GM18858 (cell line): Measurements from ENCODE around the gene PPCDC.
A peak's percentile ranks its signal among the peaks of the same experiment; 100 is the strongest.

Experiments
- ATAC-seq: cut with Tn5 transposase; IDR thresholded peaks from one replicate; pipeline ENCODE4 v1.9.1; 2021; ENCODE audit not compliant: unreplicated experiment

Gene PPCDC, protein sequence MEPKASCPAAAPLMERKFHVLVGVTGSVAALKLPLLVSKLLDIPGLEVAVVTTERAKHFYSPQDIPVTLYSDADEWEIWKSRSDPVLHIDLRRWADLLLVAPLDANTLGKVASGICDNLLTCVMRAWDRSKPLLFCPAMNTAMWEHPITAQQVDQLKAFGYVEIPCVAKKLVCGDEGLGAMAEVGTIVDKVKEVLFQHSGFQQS

GRCh38 chr15:75023181-75023871 lies at the start of gene PPCDC:
TSS of gene PPCDC (plus strand) at chr15:75023590. CDS start at chr15:75028319, 4,729 bp downstream.
- ATAC-seq, result peak; percentile 87

DNA sequence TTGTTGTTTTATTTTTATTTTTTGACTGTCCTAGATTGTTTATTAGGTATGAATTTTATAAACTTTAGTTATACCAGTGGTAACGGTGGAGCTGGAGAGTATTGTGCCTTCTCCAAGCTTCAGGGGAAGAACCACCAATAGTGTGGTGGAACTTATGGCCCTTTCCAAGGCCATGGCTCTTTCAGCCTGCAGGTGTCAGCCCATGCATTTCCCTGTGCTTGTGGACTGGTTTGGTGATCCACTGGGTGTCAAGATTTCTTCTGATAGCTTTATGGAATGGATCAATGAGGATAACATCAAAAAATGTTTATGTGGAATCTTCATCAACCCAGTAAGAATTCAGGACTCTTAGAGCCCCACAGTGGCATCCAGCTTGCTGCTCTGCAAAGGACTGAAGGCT lies 47.2 kb upstream of the PPCDC start:
- no peak for ATAC-seq

- ATAC-seq, result no peak
These were observed 45.8 kb upstream of the PPCDC start for GRCh38 chr15:74977599-74977998.

- ATAC-seq, result no peak
These were observed 45.3 kb upstream of the PPCDC start for GRCh38 chr15:74978077-74978476.

GRCh38 chr15:74978503-74978902 lies 44.9 kb upstream of the PPCDC start:
- no peak for ATAC-seq

GRCh38 chr15:74982183-74982582 lies 41.2 kb upstream of the PPCDC start:
- no peak for ATAC-seq

DNA sequence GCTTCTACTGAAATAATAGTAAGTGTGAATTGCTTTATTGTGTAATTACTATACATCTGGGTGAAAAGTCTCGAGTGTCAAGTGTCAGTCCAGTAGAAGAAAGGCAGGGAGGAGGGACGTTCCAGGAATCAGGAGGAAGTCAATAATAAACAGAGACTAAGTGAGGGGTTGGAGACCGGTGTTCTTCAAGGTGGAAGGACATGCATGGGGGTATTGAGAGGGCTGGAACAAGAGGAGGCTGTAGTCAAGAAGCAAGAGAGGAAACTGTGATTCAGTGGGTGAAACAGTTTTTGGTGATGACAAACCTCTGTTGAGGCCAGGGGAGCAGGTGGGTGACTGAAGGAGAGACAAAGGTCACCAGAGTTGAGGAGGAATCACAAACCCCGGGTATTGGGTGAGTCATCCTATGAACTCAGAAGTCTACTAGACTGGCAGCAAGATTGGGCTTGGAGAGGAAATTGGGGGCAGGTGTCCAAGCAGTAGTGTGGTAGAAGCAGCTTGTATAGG lies 39.6 kb upstream of the PPCDC start:
- ATAC-seq, result no peak

DNA sequence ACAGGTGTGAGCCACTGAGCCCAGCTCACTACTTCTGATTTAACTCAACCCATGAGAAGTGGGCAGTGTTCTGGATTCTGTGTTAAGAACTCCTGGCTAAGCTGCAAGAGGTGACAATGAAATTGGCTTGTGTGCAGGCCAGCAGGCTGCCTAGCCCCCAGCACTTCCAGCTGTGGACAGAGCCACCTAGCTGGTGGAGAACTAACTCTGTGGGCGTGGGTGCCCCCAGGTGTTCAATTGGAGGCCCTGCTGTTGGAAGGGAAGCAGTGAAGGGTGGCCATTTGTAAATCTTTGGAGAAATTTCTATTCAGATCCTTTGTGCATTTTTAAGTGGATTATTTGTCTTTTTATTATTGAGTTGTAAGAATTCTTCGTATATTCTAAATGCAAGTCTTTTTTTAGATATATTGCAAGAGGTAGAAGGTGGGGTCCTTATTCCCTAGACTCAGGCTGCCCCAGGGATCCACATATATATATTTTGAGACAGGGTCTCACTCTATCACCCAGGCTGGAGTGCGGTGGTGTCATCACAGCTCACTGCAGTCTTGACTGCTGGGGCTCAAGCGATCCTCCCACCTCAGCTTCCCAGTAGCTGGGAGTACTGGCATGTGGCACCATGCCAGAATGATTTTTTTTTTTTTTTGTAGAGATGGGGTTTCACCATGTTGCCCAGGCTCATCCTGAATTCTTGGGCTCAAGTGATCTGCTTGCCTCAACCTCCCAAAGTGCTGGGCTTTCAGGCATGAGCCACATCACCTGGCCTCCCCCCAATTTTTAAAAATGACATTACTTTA lies 35.2 kb upstream of the PPCDC start:
- ATAC-seq, result no peak

- no peak for ATAC-seq
These were observed 33.9 kb upstream of the PPCDC start for GRCh38 chr15:74989527-74989926.

DNA sequence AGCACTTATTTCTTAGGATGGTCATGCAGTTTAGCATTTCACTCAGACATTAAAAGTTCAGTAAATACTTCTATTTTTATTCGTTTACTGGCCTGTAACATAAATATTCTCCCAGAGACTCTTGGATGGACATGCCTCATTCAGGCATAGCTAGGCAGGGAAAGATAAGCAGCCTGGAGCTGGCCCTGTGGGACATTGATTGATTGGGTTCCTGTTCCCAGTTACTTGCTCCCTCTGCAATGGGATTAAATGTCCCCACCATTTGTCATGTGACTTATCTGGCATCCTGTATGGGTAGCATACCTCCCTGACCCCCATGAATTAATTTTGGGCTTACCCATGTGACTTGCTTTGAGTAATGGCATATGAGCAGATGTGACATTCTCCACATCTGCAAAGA lies 30.8 kb upstream of the PPCDC start:
- no peak for ATAC-seq

- no peak for ATAC-seq
These were observed 29.2 kb upstream of the PPCDC start for GRCh38 chr15:74994236-74994635.

DNA sequence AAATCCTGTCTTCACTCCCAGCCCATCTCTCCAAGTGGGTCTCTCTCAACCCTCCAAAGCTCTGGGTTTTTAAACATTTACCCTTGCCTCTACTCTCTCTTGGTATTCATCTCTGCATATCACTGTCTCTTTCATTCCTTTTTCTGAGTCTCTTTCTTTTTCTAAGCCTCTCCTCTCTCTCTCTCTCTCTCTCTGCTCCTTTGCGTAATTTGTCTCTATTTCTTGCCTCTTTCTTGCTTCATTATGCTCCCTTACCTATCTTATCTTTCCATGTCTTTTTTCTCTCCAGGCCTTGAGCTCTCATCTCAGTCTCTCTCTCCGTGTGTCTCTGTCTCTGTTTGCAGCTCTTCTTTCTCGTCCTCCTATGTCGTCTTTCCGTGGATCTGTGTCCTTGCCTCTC lies 28.7 kb upstream of the PPCDC start:
- no peak for ATAC-seq

GRCh38 chr15:74995182-74995778 lies 28.1 kb upstream of the PPCDC start, which contains the start of gene SCAMP5:
TSS of gene SCAMP5 (plus strand) at chr15:74995563. CDS start at chr15:75011840, 16,277 bp downstream.
- ATAC-seq, result no peak

DNA sequence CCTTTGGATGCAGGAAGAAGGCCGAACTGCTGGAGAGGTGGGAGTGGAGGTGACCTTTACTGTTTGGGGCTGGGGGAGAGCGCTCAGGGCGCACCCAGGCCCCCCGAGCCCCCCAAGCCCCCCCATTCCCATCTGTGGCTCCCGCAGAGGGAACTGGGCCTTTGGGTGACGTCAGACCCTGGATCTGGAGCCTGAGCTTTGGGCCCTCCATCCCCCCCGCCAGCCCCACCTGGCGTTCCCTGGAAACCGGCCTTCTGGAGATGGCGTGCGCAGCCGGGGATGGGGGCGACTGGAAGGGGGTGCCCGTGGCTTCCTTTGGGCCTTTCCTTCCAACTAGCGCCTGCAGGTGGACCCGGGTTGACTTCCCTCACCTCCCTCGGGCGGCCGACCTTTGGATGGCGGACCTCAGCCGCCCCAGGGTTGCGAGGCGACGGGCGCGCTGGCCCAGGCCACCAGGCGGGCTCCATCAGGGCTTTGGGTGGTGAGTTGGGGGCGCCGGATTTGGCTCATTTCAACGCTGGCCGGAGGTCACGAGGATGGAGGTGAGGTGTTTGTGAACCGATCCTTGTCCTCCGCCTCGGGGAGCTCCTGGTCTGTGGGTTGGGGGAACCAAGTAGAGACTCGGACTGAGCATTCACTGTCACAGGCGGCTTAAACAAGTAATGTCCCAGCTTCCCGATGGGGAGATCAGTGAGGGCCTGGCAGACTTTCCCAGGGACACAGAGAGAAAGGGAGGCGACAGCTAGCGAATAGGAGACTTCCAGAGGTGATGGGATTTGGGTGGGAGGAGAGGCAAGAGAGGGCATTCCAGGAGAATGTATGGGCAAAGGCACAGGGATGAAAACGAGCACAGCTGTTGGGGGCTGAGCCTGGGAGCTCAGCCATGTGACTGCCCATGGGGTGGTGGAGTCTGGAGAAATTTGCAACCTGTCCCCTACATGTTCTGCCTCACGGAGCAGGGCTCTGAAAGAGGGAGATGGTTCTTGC lies 27.3 kb upstream of the PPCDC start:
- no peak for ATAC-seq

DNA sequence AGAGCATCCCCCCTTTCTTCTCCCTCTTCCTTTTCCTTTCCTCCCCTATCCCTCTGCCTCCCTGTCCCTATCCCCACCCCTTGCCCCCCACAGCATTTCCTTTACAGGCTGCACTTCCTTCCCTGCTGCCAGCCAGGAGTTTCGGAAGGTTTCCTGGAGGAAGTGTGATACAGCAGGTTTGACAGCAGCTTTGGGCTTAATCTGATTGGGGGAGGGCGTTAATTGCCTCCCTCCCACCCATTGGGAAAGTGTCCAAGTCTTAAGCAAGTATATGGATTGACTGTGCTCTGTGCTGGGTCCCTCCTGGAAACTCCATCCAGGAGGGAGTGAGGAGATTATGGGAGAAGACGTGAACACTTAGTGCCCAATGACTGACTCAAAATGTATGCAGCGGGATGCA lies 26.2 kb upstream of the PPCDC start:
- ATAC-seq, result no peak

GRCh38 chr15:74997543-74997942 lies 25.8 kb upstream of the PPCDC start:
- no peak for ATAC-seq

DNA sequence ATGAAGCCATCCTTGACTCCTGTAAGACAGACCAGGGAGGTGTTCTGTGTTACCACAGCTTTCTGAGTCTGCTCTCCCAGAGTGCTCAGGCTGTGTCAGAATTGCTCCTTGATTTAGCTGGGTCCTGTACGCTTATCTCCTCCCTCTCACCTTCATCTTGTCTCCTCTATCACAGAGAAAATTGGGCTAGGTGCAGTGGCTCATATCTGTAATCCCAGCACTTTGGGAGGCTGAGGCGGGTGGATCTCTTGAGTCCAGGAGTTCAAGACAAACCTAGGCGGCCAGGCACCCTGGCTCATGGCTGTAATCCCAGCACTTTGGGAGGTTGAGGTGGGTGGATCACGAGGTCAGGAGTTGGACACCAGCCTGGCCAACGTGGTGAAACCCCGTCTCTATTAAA lies 22.1 kb upstream of the PPCDC start:
- no peak for ATAC-seq

DNA sequence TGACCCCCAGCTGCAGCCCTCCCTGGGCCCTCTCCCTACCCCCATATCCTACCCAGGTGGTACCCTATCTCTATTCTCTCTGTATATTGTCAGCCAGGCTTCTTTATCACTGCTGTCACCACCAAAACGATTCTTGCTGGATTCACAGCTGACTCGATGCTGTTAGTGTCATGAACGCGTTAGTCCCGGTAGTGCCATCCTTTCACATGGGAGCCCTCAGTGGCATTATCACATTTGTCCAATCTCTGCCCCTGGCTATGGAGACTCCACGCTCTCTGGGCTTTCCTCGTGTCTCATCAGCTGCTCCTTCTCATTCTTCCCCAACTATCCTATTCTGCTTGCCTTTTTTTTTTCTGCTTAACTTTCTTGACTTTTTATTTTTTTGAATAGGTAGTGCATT lies 21.0 kb upstream of the PPCDC start:
- ATAC-seq, result no peak

- ATAC-seq, result no peak
These were observed 16.2 kb upstream of the PPCDC start for GRCh38 chr15:75007216-75007615.

- ATAC-seq, result no peak
These were observed 15.2 kb upstream of the PPCDC start for GRCh38 chr15:75008221-75008625.
